CD14-positive monocyte (primary cell): Measurements from ENCODE around the gene IFNB1. TPM values are rescaled to one million over a fixed set of nuclear protein-coding genes. Genes with fewer than 3 reads are reported as not detected.

Source experiments
- DNase-seq, 3 donors: peaks; one replicate each; pipeline ENCODE4 v3.0.0-alpha.2; 2011 to 2022
- H2AFZ ChIP-seq: 2 replicates; pipeline ENCODE4 v1.6.0; 2012; ENCODE audit warnings: mild to moderate bottlenecking, low read depth, low read length, inconsistent platforms; ENCODE audit not compliant: insufficient read depth, poor library complexity, severe bottlenecking
- H3K27ac ChIP-seq, 2 donors: 1 replicate in 1 of 2; 2 replicates in 1 of 2; pipeline ENCODE4 v1.5.1; 2012 to 2013; ENCODE audit warnings: low read length in 2 of 2, control low read depth in 1 of 2, inconsistent platforms in 1 of 2, low read depth in 1 of 2, mild to moderate bottlenecking in 1 of 2
- H3K27me3 ChIP-seq, 2 donors: one replicate each; pipeline versions ENCODE4 v1.6.0 to v1.6.1; 2011 to 2013; ENCODE audit warnings: low read length in 2 of 2; ENCODE audit not compliant: control insufficient read depth in 2 of 2, insufficient read depth in 2 of 2
- H3K36me3 ChIP-seq, 2 donors: replicated peaks in 1 of 2; 1 replicate in 1 of 2; 2 replicates in 1 of 2; pipeline versions ENCODE4 v1.5.1 to v1.6.1; 2012 to 2013; ENCODE audit warnings: low read length in 2 of 2, control low read depth in 1 of 2, inconsistent platforms in 1 of 2, mild to moderate bottlenecking in 1 of 2; ENCODE audit not compliant: insufficient read depth in 2 of 2, control insufficient read depth in 1 of 2
- H3K4me1 ChIP-seq, 2 donors: 1 replicate in 1 of 2; 2 replicates in 1 of 2; pipeline versions ENCODE4 v1.5.1 to v1.6.1; 2012 to 2013; ENCODE audit warnings: low read length in 2 of 2, control low read depth in 1 of 2, inconsistent platforms in 1 of 2, mild to moderate bottlenecking in 1 of 2, moderate library complexity in 1 of 2; ENCODE audit not compliant: insufficient read depth in 2 of 2, control insufficient read depth in 1 of 2
- H3K4me2 ChIP-seq: replicated peaks from 2 replicates; pipeline ENCODE3; 2012; ENCODE audit warnings: low read length, moderate library complexity, mild to moderate bottlenecking; ENCODE audit not compliant: poor library complexity, severe bottlenecking; ENCODE audit errors: extremely low read depth
- H3K4me3 ChIP-seq, 3 experiments: fragments of 200-600 bp in 1 of 3; sonication (generic) in 1 of 3; replicated peaks in 1 of 3; 1 replicate in 2 of 3; 2 replicates in 1 of 3; pipeline ENCODE4 v1.5.1; 2011 to 2013; ENCODE audit warnings: low read length in 3 of 3, mild to moderate bottlenecking in 3 of 3, control low read depth in 2 of 3, low read depth in 2 of 3, inconsistent platforms in 1 of 3, moderate library complexity in 1 of 3
- H3K79me2 ChIP-seq: 2 replicates; pipeline ENCODE4 v1.6.0; 2012; ENCODE audit warnings: mild to moderate bottlenecking, control low read depth, inconsistent platforms, low read length, moderate library complexity; ENCODE audit not compliant: insufficient read depth
- H3K9ac ChIP-seq: 2 replicates; pipeline ENCODE4 v1.6.0; 2017; ENCODE audit warnings: low read length, mild to moderate bottlenecking; ENCODE audit not compliant: insufficient read depth, poor library complexity, severe bottlenecking
- H3K9me3 ChIP-seq, 2 donors: replicated peaks in 1 of 2; 1 replicate in 1 of 2; 2 replicates in 1 of 2; pipeline versions ENCODE4 v1.5.1 to v1.6.1; 2012 to 2013; ENCODE audit warnings: low read length in 2 of 2, control low read depth in 1 of 2; ENCODE audit not compliant: control insufficient read depth in 1 of 2, insufficient read depth in 1 of 2
- H4K20me1 ChIP-seq: 2 replicates; pipeline ENCODE4 v1.6.0; 2012; ENCODE audit warnings: mild to moderate bottlenecking, low read length, control low read depth, moderate library complexity; ENCODE audit not compliant: insufficient read depth
- H3K27ac Mint-ChIP-seq, 7 donors: one replicate each; pipeline ENCODE4 v1.8.0; 2020; ENCODE audit warnings: mild to moderate bottlenecking in 7 of 7, mixed read lengths in 7 of 7, moderate library complexity in 6 of 7, inconsistent platforms in 2 of 7
- H3K27me3 Mint-ChIP-seq, 3 donors: one replicate each; pipeline ENCODE4 v1.8.0; 2021 to 2022; ENCODE audit warnings: low read depth in 3 of 3, mild to moderate bottlenecking in 3 of 3, mixed read lengths in 3 of 3, moderate library complexity in 3 of 3, inconsistent platforms in 1 of 3
- H3K36me3 Mint-ChIP-seq, 2 donors: one replicate each; pipeline ENCODE4 v1.8.0; 2020; ENCODE audit warnings: mixed read lengths in 2 of 2, inconsistent platforms in 1 of 2, mild to moderate bottlenecking in 1 of 2
- H3K4me1 Mint-ChIP-seq: one replicate; pipeline ENCODE4 v1.8.0; 2020; ENCODE audit warnings: mild to moderate bottlenecking, mixed read lengths
- H3K4me3 Mint-ChIP-seq, 2 donors: one replicate each; pipeline ENCODE4 v1.8.0; 2020; ENCODE audit warnings: mild to moderate bottlenecking in 2 of 2, mixed read lengths in 2 of 2, moderate library complexity in 1 of 2
- H3K9me3 Mint-ChIP-seq, 7 donors: one replicate each; pipeline ENCODE4 v1.8.0; 2020 to 2022; ENCODE audit warnings: mixed read lengths in 7 of 7, mild to moderate bottlenecking in 6 of 7, moderate library complexity in 6 of 7, inconsistent platforms in 2 of 7
- CTCF ChIP-seq: fragments of 200-600 bp; IDR thresholded peaks from one replicate; pipeline ENCODE4 v1.8.0; 2022; ENCODE audit warnings: antibody characterized with exemption, mild to moderate bottlenecking
- WGBS: methylation state at CpG from one replicate; pipeline ENCODE4 v1.1.5; 2013; ENCODE audit warnings: missing lambda C conversion rate; ENCODE audit not compliant: insufficient coverage; 5-methylcytosine and 5-hydroxymethylcytosine counted together
- intact Hi-C, 2 donors: fragments of 100-400 bp; cut with micrococcal nuclease; formaldehyde crosslinking; loops; one replicate each; pipeline versions ENCODE4 v1.15.0 to v1.15.1; 2023
- polyA plus RNA-seq, 3 donors: library from polyadenylated mRNA; depleted of rRNA in 1 of 3; unstranded in 2 of 3; stranded (reverse) in 1 of 3; fragments of 300-500 nt in 2 of 3; fragments of >200 nt in 1 of 3; fragmentation: Illumina TruSeq in 2 of 3; gene quantifications; 1 replicate in 2 of 3; 2 replicates in 1 of 3; pipeline ENCODE4 v1.2.3, GENCODE V29; 2012 to 2021

Gene IFNB1
- polyA plus RNA-seq, 3 donors: not detected

GRCh38 chr9:21031091-21031807 lies 46.5 kb downstream of the IFNB1 start, which contains the start of gene HACD4:
HACD4 (minus strand) TSS chr9:21031640; CDS start chr9:21031590, 50 bp downstream.
- peak within 1 kb of the TSS; percentile 89 for H2AFZ ChIP-seq
- peak within 1 kb of the TSS in 6 of 7 donors; percentile 13 to 81 (median 74) for H3K27ac Mint-ChIP-seq
- H3K27ac ChIP-seq: peak within 1 kb of the TSS; percentile 86 to 92
- TF ChIP-seq CTCF: no peak
- H4K20me1 ChIP-seq: no peaks in the 10 kb centered on the region
- H3K79me2 ChIP-seq: peaks cover 56% of the 10 kb centered on the region
- H3K4me3 ChIP-seq: peak within 1 kb of the TSS; percentile 81 to 96 (median 82)
- no peaks in the 10 kb centered on the region for H3K9me3 ChIP-seq
- H3K36me3 Mint-ChIP-seq: peaks cover 11 to 17% of the 10 kb centered on the region in 2 donors
- peak; percentile 43 to 57 (median 48) for DNase-seq
- peak within 1 kb of the TSS; percentile 76 for H3K9ac ChIP-seq
- peak within 1 kb of the TSS in 1 of 2 donors; percentile 84 for H3K4me3 Mint-ChIP-seq
- intact Hi-C loops: loop anchor here (5.0 to 10.0 kb wide), 3 partner anchors 54 to 71 kb away; no protein-coding TSS in a partner anchor
- H3K27me3 Mint-ChIP-seq: peaks cover 0 to 3% (median 0%) of the 10 kb centered on the region in 3 donors
- peaks cover 0 to 6% (median 0%) of the 10 kb centered on the region in 7 donors for H3K9me3 Mint-ChIP-seq
- peak within 1 kb of the TSS; percentile 97 for H3K4me2 ChIP-seq
- H3K36me3 ChIP-seq: peaks cover 8 to 16% of the 10 kb centered on the region in 2 donors
- WGBS: under 1% methylated on average over 33 of the region's 46 CpGs
- peaks cover 39 to 56% of the 10 kb centered on the region in 2 donors for H3K4me1 ChIP-seq
- H3K27me3 ChIP-seq: no peaks in the 10 kb centered on the region
- H3K4me1 Mint-ChIP-seq: peaks cover 18% of the 10 kb centered on the region

- peak overlapping the region; percentile 86 to 92 for H3K27ac ChIP-seq
- peak overlapping the region; percentile 97 for H3K4me2 ChIP-seq
- peaks cover 18 to 23% of the 10 kb centered on the region in 2 donors for H3K36me3 Mint-ChIP-seq
- peaks cover 0 to 6% (median 0%) of the 10 kb centered on the region in 7 donors for H3K9me3 Mint-ChIP-seq
- peak overlapping the region; percentile 81 to 96 (median 82) for H3K4me3 ChIP-seq
- no peak for TF ChIP-seq CTCF
- no peak overlapping the region for H3K4me3 Mint-ChIP-seq
- peak; percentile 59 to 81 (median 76) for DNase-seq
- no CpG with 5 or more reads among the region's 5 CpGs for WGBS
- peak overlapping the region; percentile 76 for H3K9ac ChIP-seq
- H3K27me3 Mint-ChIP-seq: peaks cover 0 to 3% (median 0%) of the 10 kb centered on the region in 3 donors
- peaks cover 42 to 63% of the 10 kb centered on the region in 2 donors for H3K4me1 ChIP-seq
- H3K36me3 ChIP-seq: peaks cover 15 to 23% of the 10 kb centered on the region in 2 donors
- H3K27ac Mint-ChIP-seq: no peak overlapping the region
- no peaks in the 10 kb centered on the region for H3K9me3 ChIP-seq
- no peaks in the 10 kb centered on the region for H4K20me1 ChIP-seq
- H2AFZ ChIP-seq: peak overlapping the region; percentile 89
- H3K79me2 ChIP-seq: peaks cover 64% of the 10 kb centered on the region
- intact Hi-C loops: loop anchor here (5.0 to 10.0 kb wide), 3 partner anchors 53 to 72 kb away; no protein-coding TSS in a partner anchor
- no peaks in the 10 kb centered on the region for H3K27me3 ChIP-seq
- peaks cover 22% of the 10 kb centered on the region for H3K4me1 Mint-ChIP-seq
Measured at GRCh38 chr9:21030389-21031035, 47.2 kb downstream of the IFNB1 start.
